ENCODE measurements around the gene BMPR1B.

Gene BMPR1B

DNA sequence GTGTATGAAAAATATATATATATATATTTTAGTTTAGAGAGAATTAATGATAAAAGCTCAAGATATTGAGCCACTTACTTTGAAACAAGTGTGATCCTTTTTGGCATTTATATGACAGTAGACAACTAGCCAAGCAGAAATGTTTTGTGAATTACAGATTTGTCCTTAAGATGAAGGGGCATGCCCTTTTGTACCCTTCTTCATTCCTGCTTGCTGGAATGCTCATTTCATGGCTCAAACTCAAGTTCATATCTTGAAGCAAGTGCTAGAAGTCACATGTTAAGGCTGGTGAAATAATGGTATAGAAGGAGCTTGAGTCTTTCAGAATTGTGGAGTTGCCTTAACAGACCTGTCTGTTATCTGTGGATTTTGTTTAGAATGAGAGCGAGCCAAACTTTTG is 203.0 kb downstream of the BMPR1B start:
- DNase-seq (ENCODE audit: low read depth) = no peak

DNA sequence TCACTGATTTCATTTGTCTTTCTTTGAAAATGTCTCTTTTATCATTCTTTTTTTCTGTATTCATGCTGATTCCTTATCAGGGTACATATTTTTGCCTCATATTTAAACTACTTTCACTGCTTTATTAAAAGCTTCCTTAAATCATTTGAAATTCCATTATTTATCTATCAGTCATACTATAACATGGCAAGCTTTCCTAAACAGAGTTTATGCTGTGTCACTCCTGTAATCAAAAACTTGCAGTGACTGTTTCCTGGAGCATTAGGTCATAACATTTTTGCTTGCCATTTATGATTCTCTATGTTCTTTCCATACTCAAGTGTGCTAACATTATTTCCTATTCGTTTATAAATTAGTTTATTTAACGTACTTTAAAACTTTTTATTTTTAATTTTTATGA is 203.7 kb downstream of the BMPR1B start:
- no peak for DNase-seq (ENCODE audit: low read depth)

DNA sequence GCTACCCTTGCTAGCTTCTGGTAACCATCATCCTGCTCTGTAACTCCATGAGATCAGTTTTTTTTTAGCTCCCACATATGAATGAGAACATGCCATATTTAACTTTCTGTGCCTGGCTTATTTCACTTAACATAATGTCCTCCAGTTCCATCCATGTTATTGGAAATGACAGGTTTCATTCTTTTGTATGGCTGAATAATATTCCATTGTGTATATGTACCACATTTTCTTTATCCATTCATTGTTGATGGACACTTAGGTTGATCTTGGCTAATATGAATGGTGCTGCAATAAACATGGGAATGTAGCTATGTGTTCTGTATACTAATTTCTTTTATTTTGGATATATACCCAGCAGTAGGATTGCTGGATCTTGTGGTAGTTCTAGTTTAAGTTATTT is 204.7 kb downstream of the BMPR1B start:
- no peak for DNase-seq (ENCODE audit: low read depth)

DNA sequence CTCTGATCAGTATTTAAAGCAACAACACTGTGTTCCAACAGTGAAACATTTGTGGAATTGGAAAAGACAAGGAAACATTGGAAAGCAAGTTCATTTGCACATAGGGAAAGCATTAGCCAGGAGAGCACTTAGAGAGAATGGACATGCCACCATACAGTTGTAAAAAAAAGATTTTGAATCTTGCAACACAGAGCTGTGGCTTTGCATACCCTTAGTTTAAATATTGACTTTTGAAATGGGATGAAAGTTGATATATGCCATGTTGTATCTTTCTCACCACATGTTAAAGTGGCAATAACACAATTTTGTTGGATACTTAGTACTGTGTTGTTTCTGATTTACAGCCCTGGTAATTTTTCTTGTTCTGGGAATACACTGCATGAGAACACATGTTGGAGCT is 208.1 kb downstream of the BMPR1B start:
- DNase-seq (ENCODE audit: low read depth) = no peak

DNA sequence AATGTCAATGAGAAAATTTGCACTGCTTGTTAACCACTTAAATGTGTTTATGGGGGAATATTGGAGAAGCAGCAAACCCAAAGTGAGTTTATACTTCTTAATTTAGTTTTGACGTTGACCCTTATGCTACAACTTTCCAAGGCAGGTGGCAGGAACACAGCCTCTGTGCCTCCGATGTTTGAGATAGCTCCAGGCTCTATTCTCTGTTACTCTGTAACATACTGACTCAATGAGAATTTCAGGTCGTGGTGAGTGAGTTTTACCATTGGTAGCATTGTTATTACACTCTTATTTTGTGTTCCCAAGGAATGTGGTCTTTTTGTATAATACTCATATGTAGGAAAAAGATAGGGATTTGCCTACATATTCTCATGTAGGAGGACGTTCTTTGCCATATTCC is 210.7 kb downstream of the BMPR1B start:
- DNase-seq (ENCODE audit: low read depth) = no peak

DNA sequence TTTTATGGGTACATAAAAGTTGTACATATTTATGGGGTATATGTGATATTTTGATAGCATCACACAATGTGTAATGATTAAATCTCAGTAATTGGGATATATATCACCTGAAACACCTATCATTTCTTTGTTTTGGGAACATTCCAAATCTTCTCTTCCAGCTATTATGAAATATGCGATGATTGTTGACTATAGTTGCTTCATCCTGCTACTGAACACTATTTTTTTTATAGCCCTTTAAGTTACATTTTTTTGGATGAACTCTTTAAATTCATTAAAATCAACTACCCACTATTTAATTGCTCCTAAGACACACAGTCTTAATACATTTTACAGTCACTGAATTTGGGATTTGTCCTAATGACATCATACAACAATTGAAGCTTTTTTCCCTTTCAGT is 212.9 kb downstream of the BMPR1B start:
- DNase-seq (ENCODE audit: low read depth) = no peak

DNA sequence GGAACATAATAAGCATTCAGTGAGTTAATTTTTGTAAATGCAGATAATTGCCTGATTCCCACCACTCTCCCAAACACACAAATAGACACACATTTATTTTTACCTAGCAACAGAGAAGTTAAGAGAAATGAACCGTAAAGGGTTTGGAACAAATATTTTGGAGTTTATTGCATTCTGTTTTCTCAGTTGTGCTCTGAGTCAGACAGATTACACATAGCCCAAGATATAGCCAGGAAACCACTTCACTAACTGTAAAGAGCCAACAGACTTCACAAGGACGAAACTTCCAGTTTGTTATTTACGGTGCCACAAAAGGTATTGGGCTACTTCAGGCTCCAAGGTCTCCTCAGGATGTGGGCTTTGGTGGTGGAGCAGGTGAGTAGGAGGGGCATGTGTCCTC is 217.0 kb downstream of the BMPR1B start:
- DNase-seq (ENCODE audit: low read depth) = no peak

DNA sequence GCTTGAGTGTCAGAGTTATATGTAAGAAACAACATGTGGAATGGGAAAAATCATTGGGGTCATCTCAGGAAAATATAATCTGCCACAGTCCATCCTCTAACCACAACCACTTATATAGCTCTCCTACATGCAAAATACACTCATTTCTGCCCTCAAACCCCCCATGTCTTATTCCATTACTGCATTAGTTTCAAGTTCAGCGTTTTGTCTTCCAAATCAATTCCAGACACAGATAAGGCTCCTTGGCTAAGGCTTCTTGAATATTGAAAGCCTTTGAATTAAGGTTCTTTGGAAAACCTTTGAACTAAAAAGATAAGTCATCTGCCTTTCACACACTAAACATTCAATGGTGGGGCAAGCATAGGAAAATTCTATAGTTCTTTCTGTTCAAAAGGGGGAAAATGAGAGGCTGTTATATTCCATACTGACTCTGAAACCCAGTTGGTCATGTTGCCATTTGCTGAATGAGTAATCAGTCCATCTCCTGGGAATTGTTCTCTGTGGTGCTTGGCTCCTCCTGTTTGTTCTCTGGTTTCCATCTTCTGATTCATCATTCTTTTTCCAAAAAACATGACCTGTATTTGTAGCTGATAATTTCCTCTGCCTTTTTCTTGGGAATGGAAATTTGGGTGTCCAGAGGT is 218.7 kb downstream of the BMPR1B start:
- no peak for DNase-seq (ENCODE audit: low read depth)

DNA sequence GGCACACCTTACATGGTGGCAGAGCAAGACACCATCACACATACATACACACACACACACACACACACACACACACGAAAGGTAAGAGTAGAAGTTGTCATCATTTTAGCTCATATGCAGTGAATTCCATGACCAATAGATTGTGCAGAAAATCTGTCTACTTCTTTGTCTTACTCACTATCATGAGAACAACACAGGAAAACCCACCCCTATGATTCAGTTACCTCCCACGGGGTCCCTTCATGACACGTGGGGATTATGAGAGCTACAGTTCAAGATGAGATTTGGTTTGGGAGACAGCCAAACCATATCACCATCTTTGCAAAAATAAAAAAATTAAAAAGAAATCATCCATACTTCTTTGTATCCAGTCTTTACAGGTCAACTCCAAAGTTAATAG is 221.1 kb downstream of the BMPR1B start:
- DNase-seq (ENCODE audit: low read depth) = no peak

DNA sequence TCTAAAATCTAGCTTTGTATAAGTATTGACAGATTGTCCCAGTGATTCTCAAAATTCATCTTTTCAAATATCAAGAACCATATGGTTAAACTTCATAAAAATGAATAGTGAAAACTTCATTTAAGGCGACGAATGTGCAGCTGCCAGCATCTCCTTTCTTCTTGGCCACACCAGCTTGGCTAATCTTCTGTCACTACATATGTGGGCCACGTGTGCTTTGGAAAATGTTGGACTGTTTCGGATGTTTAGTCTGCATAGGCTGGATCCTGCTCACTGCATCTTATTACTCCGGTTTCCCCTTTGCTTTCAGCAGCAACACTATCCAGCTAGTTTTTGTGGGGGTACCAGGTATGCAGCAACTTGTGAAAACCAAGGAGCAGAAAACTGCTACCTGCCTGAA is 221.9 kb downstream of the BMPR1B start:
- no peak for DNase-seq (ENCODE audit: low read depth)

DNA sequence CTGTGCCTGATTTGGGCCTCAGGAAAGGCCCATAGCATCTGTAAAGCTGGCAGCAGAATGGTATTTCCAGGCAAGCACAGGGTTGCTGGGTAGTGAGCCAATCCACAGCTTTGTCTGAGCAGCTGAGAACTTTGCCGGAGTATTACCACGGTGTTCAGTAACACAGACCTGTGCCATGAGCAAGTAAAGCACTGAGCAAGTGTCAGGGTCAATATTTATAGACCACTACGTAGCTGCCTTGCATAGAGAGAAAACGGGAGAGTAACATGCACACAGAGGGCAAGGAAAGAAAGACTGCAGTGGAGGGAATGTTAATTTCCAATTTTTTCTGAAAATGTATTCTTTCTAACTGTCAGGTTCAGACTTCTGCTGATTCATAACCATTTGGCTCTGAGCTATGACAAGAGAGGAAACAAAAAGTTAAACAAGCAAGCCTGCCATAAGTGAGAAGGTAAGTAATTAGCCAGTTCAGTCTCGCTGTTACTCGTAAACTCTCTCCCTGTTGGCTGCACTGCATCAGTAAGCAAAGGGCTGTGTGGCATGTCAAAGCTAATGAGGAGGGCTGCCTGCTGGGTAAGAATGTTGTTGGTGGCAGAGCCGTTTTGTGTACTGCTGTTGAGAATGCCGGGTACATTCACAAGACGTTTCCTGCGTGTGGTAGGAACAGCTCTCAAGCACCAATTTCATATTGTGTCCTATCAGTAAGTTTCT is 238.1 kb downstream of the BMPR1B start:
- DNase-seq (ENCODE audit: low read depth) = no peak

DNA sequence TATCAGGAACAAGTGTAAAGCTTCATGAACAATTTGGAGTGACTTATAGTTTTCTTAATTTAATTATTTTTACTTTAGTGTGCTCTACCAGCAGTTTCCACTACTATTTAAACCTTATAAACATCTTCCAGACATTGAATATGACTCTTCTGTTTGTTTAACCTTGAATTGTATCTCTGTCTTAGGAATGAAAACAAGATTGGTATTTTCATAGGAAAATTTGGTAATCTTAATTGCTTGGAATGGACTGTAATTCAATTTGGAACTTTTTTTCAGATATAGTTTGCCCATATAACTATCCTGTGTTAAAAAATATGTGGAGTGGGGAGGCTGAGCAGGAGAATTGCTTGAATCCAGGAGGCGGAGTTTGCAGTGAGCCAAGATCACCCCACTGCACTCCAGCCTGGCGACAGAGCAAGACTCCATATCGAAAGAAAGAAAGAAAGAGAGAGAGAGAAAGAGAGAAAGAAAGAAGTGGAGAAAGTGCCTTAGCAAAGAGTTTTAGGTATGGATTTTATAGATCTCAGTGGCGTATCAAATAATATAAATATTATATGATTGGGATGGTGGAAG is 242.4 kb downstream of the BMPR1B start:
- DNase-seq (ENCODE audit: low read depth) = no peak

DNA sequence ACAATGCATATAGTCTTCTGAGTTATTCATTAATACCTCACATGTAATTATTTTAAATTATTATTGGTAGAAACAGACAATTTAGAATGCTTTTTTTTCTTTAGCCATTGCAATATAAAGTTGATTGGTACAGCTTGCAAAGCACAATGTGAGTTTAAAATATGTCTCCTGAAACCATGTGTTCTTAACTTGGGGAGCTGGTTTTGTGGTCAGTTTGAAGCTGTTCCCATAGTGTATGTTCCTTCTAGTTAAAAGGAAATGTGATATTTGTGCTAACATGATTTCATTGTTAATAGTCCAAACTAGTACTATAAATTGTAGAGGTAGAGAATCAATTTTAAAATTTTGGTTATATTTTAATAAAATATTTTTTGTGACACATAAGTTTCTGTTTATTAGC is 247.2 kb downstream of the BMPR1B start:
- no peak for DNase-seq (ENCODE audit: low read depth)

DNA sequence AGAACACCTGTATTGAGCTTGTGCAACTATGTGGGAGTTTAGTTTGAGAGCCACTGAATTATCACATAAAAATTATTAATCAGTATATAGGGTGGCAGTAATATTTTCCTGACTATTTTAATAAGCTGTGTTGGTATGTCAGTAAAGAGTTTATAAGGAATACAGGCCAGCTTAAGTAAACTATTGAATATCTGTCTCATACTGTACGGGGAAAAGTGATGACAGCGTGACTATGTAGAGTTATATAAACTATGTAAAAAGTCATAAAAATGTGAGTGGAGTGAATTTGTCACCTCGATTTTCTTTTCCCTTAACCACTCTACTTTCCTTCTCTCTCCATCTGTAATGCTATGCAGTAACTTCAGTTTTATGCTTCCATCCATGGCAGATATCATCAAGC is 250.2 kb downstream of the BMPR1B start:
- DNase-seq (ENCODE audit: low read depth) = no peak

DNA sequence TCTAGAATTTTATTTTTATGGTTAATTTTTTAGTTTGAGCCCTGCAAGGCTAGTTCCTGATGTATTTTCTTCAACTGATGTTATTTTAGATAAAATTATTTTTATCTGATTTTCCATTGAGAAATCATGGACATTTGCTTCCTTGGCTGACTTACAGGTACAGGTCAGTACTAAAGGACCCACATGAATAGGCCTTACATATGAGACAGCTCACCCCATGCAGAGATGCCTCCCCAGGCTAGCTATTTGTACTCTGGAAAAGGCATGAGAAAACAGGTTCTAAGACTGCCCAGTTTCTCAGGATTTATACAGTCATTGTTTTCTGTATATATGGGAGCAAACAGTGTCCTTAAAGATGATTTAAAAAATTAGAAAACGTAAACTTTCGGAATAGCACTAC is 255.5 kb downstream of the BMPR1B start:
- DNase-seq (ENCODE audit: low read depth) = no peak

DNA sequence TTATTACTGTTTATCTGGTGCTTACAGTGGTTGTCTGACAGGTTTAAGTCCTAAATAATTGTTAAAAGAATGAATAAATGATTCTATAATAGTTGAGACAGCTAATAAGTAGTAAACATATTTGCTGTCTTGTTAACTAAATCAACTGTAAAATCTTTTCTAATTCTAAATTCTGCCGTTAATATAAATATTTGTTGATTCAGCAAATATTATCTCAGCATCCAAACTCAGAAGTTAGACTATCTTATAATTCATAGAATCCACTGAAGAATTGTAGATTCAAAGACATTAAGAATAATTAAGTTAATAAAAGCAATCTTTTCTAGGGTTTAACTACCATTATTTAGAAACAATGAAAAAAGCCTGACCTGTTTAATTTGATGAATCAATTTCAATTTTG is 256.3 kb downstream of the BMPR1B start:
- no peak for DNase-seq (ENCODE audit: low read depth)

DNA sequence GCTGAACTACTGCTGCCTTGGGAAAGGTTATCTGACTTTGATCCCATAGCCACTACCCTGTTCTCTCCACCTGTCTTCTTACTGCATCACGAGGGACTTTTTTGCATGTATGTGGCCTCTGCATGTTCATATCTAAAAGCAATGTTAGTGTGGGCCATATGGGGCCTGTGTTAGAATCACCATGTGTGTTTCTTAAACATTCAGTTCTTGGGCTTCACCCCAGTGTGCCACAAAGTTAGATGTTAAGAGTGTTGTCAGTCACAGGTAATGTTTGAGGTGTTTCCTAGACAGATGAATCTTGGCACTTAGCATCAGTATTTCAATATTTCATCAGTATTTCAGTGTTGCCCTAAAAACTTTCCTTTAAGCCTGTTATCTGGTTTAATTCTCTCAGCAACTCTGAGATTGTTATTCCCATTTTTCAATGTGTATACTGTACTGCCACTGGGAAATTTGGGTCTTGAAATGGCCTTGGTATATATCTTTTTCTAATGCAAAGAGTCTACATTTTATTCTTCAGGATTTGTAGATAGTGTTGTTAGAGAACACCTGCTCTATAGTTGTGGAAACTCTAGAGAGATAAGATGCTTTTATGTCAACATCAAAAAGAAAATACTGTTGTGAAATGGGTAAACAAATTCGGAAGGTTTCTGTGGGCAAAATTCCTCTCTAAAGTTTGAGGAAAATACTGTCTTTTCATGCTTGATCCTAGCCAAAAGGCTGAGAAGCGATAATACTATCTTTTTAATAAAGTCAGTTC is 259.7 kb downstream of the BMPR1B start:
- DNase-seq (ENCODE audit: low read depth) = no peak

DNA sequence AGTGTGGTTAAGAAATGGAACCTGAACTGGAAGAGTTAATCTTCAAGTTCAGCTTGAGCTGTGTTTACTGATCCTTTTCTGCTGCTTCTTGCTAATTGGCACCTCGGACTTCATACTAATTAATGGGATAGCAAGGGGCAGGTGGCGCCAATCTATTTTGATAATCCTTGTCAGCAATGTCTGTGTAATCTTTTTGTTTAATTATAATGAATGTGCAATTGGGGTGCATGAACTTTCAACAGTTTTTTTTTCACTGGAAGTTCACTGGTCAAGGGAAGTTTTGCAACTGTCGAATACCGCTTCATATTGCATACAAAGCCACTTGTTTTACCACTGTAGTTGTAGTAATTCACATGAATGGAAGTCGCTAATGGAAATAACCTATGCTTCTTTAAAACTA is 261.0 kb downstream of the BMPR1B start:
- DNase-seq (ENCODE audit: low read depth) = no peak

DNA sequence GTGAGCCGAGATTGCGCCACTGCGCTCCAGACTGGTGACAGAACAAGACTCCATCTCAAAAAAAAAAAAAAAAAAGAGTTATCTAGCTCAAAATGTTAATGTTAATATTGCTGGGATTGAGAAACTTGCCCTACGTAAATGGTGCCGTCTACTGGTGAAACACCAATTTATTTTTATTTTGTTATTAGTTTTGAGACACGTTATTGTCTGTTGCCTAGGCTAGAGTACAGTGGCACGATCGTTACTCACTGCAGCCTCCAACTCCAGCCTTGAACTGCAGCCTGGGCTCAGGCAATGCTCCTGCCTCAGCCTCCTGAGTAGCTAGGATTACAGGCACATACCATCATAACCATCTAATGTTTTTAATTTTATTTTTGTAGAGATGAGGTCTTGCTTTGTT is 262.8 kb downstream of the BMPR1B start:
- DNase-seq (ENCODE audit: low read depth) = no peak

DNA sequence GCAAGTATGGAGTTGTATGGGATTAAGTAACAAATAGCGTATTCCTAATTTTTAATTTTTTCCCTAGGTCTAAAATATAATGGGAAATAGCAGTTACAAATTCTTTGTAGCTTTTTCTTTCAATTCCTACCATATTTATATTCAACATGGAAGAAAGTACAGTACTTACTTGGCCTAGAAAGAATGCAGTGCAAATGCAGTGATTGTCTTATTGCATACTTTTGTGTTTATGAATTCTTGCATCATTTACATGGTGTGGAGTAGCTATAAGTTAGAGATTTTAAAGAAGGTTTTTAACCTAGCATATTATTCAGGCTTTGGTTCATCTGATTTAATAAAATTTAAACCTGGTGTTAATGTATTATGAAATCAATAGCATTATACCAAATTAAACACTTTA is 263.3 kb downstream of the BMPR1B start:
- no peak for DNase-seq (ENCODE audit: low read depth)

DNA sequence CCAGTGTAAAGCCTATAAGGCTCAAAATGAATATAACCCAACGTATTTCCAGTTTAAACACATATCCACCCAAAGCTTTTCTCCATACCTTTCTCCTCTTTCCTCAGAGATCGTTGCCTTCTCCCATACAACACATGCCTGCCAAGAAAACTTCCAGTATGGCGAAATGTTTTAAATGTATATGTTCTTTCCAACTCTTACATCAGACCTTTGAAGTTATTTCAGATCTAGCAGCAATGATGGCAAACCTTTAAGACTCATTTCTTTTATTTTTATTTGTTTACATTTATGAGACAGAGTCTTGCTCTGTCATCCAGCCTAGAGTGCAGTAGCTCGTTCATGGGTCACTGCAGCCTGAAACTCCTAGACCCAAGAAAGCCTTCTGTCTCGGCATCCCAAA is 265.4 kb downstream of the BMPR1B start:
- no peak for DNase-seq (ENCODE audit: low read depth)

DNA sequence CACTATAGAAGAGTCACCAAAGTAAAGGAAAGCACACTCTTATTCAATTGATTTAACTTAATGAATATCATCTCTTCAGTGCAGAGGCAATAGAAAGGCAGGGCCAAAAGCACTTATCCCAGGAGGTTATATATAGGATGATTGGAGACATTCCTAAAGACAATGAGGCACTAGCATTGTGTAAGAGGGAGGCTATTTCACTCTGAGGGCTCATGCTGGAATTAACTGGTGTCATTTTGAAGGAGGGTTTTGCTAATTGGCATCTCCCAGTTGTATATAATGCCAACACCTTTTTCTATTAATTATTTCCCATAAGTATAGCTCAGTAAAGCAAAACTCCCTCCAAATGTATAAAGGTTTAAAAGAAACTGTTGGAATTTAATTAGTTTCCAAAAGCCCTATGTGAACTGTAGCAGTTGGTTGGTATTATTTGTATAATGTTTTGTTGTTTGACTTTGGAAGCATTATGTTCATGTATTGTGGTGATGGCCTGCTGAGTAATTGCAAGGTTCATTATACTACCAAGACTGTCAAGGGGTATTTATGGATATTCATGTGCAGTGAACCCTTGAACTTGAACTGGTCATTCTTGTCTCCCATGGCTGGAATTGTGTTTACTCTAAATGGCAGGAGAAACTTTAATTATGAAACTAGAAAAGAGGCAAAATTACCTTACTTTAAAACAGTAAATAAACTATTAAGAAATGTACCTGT is 270.3 kb downstream of the BMPR1B start:
- DNase-seq (ENCODE audit: low read depth) = no peak

Measured in activated T-cell treated with anti-CD3 and anti-CD28 coated beads for 24 hours (primary cell).